ENCODE data around the gene NIPBL. TPM values are rescaled to one million over a fixed set of nuclear protein-coding genes. Genes with fewer than 3 reads are reported as not detected.
"Not testable (repeated sequence)": the region's sequence is repeated elsewhere in the genome, so short reads cannot be mapped to it uniquely, and the experiment has no call there.

Gene NIPBL
- total and polyA plus RNA-seq, 2 experiments from 2014 or later: 18.5 to 35.0 TPM

DNA sequence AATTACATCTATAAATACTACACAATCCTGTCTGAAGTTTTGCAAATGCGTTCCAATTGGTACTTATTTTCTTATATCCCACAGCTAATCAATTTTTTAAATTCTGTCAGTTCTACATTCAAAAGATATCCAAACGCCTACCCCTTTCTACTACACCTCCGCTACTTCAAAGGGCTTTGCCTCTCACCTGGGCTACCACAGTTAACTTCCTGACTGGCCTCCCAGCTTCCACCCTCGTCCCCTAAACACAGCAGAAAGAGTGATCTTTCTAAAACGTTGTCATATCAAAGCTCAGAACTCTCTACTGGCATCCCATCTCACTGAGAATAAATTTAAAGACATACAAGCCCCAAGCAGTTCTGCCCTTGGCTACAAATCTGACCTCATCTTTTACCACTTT, 32.3 kb upstream of the NIPBL start:
- TF ChIP-seq, protein P1, sequence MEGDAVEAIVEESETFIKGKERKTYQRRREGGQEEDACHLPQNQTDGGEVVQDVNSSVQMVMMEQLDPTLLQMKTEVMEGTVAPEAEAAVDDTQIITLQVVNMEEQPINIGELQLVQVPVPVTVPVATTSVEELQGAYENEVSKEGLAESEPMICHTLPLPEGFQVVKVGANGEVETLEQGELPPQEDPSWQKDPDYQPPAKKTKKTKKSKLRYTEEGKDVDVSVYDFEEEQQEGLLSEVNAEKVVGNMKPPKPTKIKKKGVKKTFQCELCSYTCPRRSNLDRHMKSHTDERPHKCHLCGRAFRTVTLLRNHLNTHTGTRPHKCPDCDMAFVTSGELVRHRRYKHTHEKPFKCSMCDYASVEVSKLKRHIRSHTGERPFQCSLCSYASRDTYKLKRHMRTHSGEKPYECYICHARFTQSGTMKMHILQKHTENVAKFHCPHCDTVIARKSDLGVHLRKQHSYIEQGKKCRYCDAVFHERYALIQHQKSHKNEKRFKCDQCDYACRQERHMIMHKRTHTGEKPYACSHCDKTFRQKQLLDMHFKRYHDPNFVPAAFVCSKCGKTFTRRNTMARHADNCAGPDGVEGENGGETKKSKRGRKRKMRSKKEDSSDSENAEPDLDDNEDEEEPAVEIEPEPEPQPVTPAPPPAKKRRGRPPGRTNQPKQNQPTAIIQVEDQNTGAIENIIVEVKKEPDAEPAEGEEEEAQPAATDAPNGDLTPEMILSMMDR (IDR thresholded peaks at IDR 0.05; ENCODE audit: poor library complexity): no peak
- TF ChIP-seq EZH2 (IDR thresholded peaks at IDR 0.05; ENCODE audit: borderline replicate concordance) (no peak), EZH2phosphoT487 (IDR thresholded peaks at IDR 0.05; ENCODE audit: low read depth, severe bottlenecking, unreplicated experiment) (no peak)

DNA sequence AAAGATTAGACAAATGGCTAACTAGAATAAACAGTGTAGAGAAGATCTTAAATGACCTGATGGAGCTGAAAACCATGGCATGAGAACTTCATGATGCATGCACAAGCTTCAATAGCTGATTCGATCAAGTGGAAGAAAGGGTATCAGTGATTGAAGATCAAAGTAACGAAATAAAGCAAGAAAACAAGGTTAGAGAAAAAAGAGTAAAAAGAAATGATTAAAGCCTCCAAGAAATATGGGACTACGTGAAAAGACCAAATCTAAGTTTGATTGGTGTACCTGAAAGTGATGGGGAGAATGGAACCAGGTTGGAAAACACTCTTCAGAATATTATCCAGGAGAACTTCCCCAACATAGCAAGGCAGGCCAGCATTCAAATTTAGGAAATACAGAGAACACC, 28.0 kb upstream of the NIPBL start:
- H3K9me2 ChIP-seq (replicated peaks; ENCODE audit: insufficient read depth); H3K36me3 ChIP-seq (replicated peaks; ENCODE audit: insufficient read depth, low read depth); H2AFZ ChIP-seq; DNase-seq (ENCODE audit: low spot score); H4K20me1 ChIP-seq (ENCODE audit: insufficient read depth, poor library complexity, severe bottlenecking); H3K4me2 ChIP-seq; H3K27me3 ChIP-seq; H3K79me2 ChIP-seq; H3K9me3 ChIP-seq (ENCODE audit: low read depth); H3K4me3 ChIP-seq; H3K4me1 ChIP-seq (ENCODE audit: insufficient read depth); H3K27ac ChIP-seq: not testable (repeated sequence)
- 86% methylated on average over 3 of the region's 3 CpGs for WGBS (ENCODE audit: low lambda C conversion rate, missing lambda C conversion rate)

More for the DNA sequence above, 32.3 kb upstream of the NIPBL start:
- DNase-seq (ENCODE audit: low spot score): no peak
- no peak overlapping the region for H3K4me3 ChIP-seq
- H4K20me1 ChIP-seq (ENCODE audit: insufficient read depth, poor library complexity, severe bottlenecking): no peaks in the 10 kb centered on the region
- no peaks in the 10 kb centered on the region for H3K27me3 ChIP-seq
- 80% methylated on average over 5 of the region's 5 CpGs for WGBS (ENCODE audit: low lambda C conversion rate, missing lambda C conversion rate)
- H2AFZ ChIP-seq: no peak overlapping the region
- H3K4me2 ChIP-seq: no peak overlapping the region
- no peaks in the 10 kb centered on the region for H3K79me2 ChIP-seq
- H3K4me1 ChIP-seq (ENCODE audit: insufficient read depth): peaks cover 4% of the 10 kb centered on the region
- no peaks in the 10 kb centered on the region for H3K36me3 ChIP-seq (replicated peaks; ENCODE audit: insufficient read depth, low read depth)
- no peaks in the 10 kb centered on the region for H3K9me3 ChIP-seq (ENCODE audit: low read depth)
- H3K9me2 ChIP-seq (replicated peaks; ENCODE audit: insufficient read depth): no peaks in the 10 kb centered on the region
- no peak overlapping the region for H3K27ac ChIP-seq

DNA sequence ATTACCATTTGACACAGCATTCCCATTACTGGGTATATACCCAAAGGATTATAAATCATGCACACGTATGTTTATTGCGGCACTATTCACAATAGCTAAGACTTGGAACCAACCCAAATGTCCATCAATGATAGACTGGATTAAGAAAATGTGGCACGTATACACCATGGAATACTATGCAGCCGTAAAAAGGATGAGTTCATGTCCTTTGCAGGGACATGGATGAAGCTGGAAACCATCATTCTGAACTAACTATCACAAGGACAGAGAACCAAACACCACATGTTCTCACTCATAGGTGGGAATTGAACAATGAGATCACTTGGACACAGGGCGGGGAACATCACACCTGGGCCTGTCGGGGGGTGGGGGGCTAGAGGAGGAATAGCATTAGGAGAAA, 23.7 kb upstream of the NIPBL start:
- WGBS (ENCODE audit: low lambda C conversion rate, missing lambda C conversion rate): 92% methylated on average over 6 of the region's 6 CpGs
- not testable (repeated sequence) for DNase-seq (ENCODE audit: low spot score); H3K27ac ChIP-seq; H3K9me2 ChIP-seq (replicated peaks; ENCODE audit: insufficient read depth); H3K9me3 ChIP-seq (ENCODE audit: low read depth); H3K36me3 ChIP-seq (replicated peaks; ENCODE audit: insufficient read depth, low read depth); H3K4me1 ChIP-seq (ENCODE audit: insufficient read depth); H3K79me2 ChIP-seq; H2AFZ ChIP-seq; H3K4me2 ChIP-seq; H3K27me3 ChIP-seq; H4K20me1 ChIP-seq (ENCODE audit: insufficient read depth, poor library complexity, severe bottlenecking); H3K4me3 ChIP-seq

DNA sequence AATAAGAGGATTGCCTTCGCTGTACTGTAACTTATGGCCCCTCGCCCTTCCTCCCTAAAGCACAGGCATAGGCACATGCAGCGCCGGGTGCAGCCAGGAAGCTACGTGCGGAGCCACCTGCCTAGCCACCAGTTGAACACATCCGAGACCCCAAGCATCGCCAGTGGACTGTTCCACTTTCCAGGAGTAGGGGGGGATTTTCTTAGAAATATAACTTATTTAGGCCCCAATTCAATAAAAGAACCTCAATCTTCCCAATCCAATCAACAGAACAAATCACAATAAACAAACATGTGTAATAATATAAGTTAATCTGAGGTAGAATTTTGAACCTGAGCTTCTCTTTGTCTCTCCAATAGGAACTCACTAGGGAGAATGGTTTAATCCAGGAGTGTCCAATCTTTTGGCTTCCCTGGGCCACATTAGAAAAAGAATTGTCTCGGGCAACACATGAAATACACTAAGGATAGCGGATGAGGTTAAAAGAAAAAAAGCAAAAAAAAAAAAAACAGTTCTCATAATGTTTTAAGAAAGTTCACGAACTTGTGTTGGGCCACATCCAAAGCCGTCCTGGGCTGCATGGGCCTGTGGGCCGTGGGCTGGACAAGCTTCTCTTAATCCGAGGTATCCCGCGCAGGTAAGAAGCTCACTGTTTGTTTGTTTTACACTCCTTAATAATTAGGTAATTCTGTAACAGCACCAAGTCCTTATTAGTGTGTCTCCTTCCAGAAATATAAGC, 22.0 kb upstream of the NIPBL start:
- Histone ChIP-seq H3K27ac (no peak overlapping the region), H3K27me3 (no peaks in the 10 kb centered on the region), H3K9me3 (ENCODE audit: low read depth) (no peaks in the 10 kb centered on the region), H3K36me3 (replicated peaks; ENCODE audit: insufficient read depth, low read depth) (no peaks in the 10 kb centered on the region), H2AFZ (no peak overlapping the region), H3K4me1 (ENCODE audit: insufficient read depth) (no peaks in the 10 kb centered on the region), H3K4me2 (no peak overlapping the region), H3K79me2 (no peaks in the 10 kb centered on the region), H3K4me3 (no peak overlapping the region), H3K9me2 (replicated peaks; ENCODE audit: insufficient read depth) (no peaks in the 10 kb centered on the region), H4K20me1 (ENCODE audit: insufficient read depth, poor library complexity, severe bottlenecking) (no peaks in the 10 kb centered on the region)
- TF ChIP-seq EZH2 (IDR thresholded peaks at IDR 0.05; ENCODE audit: borderline replicate concordance) (no peak), EZH2phosphoT487 (IDR thresholded peaks at IDR 0.05; ENCODE audit: low read depth, severe bottlenecking, unreplicated experiment) (no peak)
- TF ChIP-seq, protein P1 (IDR thresholded peaks at IDR 0.05; ENCODE audit: poor library complexity): no peak
- no peak for DNase-seq (ENCODE audit: low spot score)
- 82% methylated on average over 16 of the region's 16 CpGs for WGBS (ENCODE audit: low lambda C conversion rate, missing lambda C conversion rate)

Data from hepatocyte (in vitro differentiated cells).